Prostate gland (tissue), 2 donors: ENCODE results near the gene STAT5B. TPM values are rescaled to one million over a fixed set of nuclear protein-coding genes. Genes with fewer than 3 reads are reported as not detected.

Experiments used
- DNase-seq: peaks from one replicate; pipeline ENCODE4 v3.0.0-alpha.2; 2019; ENCODE audit warnings: low spot score
- H3K27ac ChIP-seq, 2 donors: fragments of 200-600 bp; sonication (generic); 2 replicates each; pipeline ENCODE4 v1.5.1; 2017 to 2019
- H3K27me3 ChIP-seq: fragments of 200-600 bp; sonication (generic); replicated peaks from 2 replicates; pipeline ENCODE4 v1.5.1; 2019; ENCODE audit not compliant: insufficient read depth
- H3K36me3 ChIP-seq, 2 donors: fragments of 200-600 bp; sonication (generic); 1 replicate in 1 of 2; 2 replicates in 1 of 2; pipeline versions ENCODE4 v1.5.1 to v1.8.1; 2017 to 2019
- H3K4me1 ChIP-seq: fragments of 200-600 bp; sonication (generic); replicated peaks from 2 replicates; pipeline ENCODE4 v1.5.1; 2019
- H3K4me3 ChIP-seq, 2 donors: fragments of 200-600 bp; sonication (generic); 2 replicates each; pipeline ENCODE4 v1.5.1; 2017 to 2019
- H3K9me3 ChIP-seq: fragments of 200-600 bp; sonication (generic); 2 replicates; pipeline ENCODE4 v1.5.1; 2017
- CTCF ChIP-seq, 4 experiments: fragments of 200-600 bp in 2 of 4; fragments of 450-650 bp in 2 of 4; sonication (generic) in 2 of 4; IDR thresholded peaks; 1 replicate in 3 of 4; 2 replicates in 1 of 4; pipeline ENCODE4 v1.5.1; 2016 to 2019; ENCODE audit warnings: antibody characterized with exemption in 4 of 4, mild to moderate bottlenecking in 2 of 4, moderate library complexity in 2 of 4
- POLR2A ChIP-seq: fragments of 450-650 bp; IDR thresholded peaks from one replicate; pipeline ENCODE4 v1.6.1; 2016; ENCODE audit warnings: antibody characterized with exemption, mild to moderate bottlenecking
- POLR2AphosphoS5 ChIP-seq: sonication (generic); formaldehyde crosslinking; IDR thresholded peaks from one replicate; pipeline ENCODE4 v1.6.1; 2017; ENCODE audit warnings: antibody characterized with exemption
- WGBS: methylation state at CpG from one replicate; pipeline ENCODE4 v1.1.5; 2018; 5-methylcytosine and 5-hydroxymethylcytosine counted together
- intact Hi-C: fragments of 100-400 bp; cut with DNase I; formaldehyde crosslinking; loops from one replicate; pipeline ENCODE4 v1.14.2; 2022
- total RNA-seq, 2 donors: library from RNA; depleted of rRNA; stranded (reverse); fragments of >200 nt; gene quantifications; one replicate each; pipeline ENCODE4 v1.1.0, GENCODE V29; 2016

Gene STAT5B
- total RNA-seq, 2 donors from 2014 or later = 58.0 to 83.8 TPM

- H3K4me1 ChIP-seq = no peaks in the 10 kb centered on the region
- intact Hi-C loops = no loop called here
Observed at GRCh38 chr17:42233994-42234393, 42.2 kb downstream of the STAT5B start.

GRCh38 chr17:42233156-42233555 is 43.0 kb downstream of the STAT5B start:
- intact Hi-C loops = no loop called here
- no peak overlapping the region for H3K4me3 ChIP-seq
- no peaks in the 10 kb centered on the region for H3K27me3 ChIP-seq
- WGBS = 92% methylated on average over 5 of the region's 5 CpGs
- H3K36me3 ChIP-seq = no peaks in the 10 kb centered on the region
- no peaks in the 10 kb centered on the region for H3K9me3 ChIP-seq
- DNase-seq = no peak
- no peaks in the 10 kb centered on the region for H3K4me1 ChIP-seq
- H3K27ac ChIP-seq = no peak overlapping the region
- TF ChIP-seq CTCF (IDR thresholded peaks at IDR 0.05) (no peak), POLR2AphosphoS5 (no peak), POLR2A (no peak)

More at GRCh38 chr17:42233994-42234393, 42.2 kb downstream of the STAT5B start:
- no peak for TF ChIP-seq POLR2AphosphoS5
- WGBS = 42% methylated on average over 2 of the region's 2 CpGs
- H3K9me3 ChIP-seq = no peaks in the 10 kb centered on the region
- no peak for DNase-seq
- H3K4me3 ChIP-seq = no peak overlapping the region
- no peaks in the 10 kb centered on the region for H3K27me3 ChIP-seq
- no peak overlapping the region for H3K27ac ChIP-seq
- no peaks in the 10 kb centered on the region for H3K36me3 ChIP-seq

- no peaks in the 10 kb centered on the region for H3K27me3 ChIP-seq
Observed at GRCh38 chr17:42230225-42230624, 46.0 kb downstream of the STAT5B start.

GRCh38 chr17:42227849-42228700 is 48.1 kb downstream of the STAT5B start:
- intact Hi-C loops = no loop called here
- H3K4me1 ChIP-seq = no peaks in the 10 kb centered on the region
- no peak overlapping the region for H3K4me3 ChIP-seq
- WGBS = 69% methylated on average over 11 of the region's 11 CpGs
- no peak for DNase-seq
- TF ChIP-seq POLR2A (no peak), CTCF (IDR thresholded peaks at IDR 0.05) (no peak), POLR2AphosphoS5 (no peak)
- no peaks in the 10 kb centered on the region for H3K27me3 ChIP-seq
- no peaks in the 10 kb centered on the region for H3K9me3 ChIP-seq
- H3K36me3 ChIP-seq = peaks cover 0 to 7% of the 10 kb centered on the region in 2 donors
- H3K27ac ChIP-seq = no peak overlapping the region

More at GRCh38 chr17:42230225-42230624, 46.0 kb downstream of the STAT5B start:
- WGBS = 87% methylated on average over 5 of the region's 5 CpGs
- H3K36me3 ChIP-seq = no peaks in the 10 kb centered on the region
- no peaks in the 10 kb centered on the region for H3K9me3 ChIP-seq
- intact Hi-C loops = no loop called here
- DNase-seq = no peak
- no peak overlapping the region for H3K4me3 ChIP-seq
- no peaks in the 10 kb centered on the region for H3K4me1 ChIP-seq
- TF ChIP-seq POLR2AphosphoS5 (no peak), POLR2A (no peak), CTCF (IDR thresholded peaks at IDR 0.05) (no peak)
- H3K27ac ChIP-seq = no peak overlapping the region

GRCh38 chr17:42225646-42226045 is 50.5 kb downstream of the STAT5B start:
- no peak for TF ChIP-seq POLR2AphosphoS5
- no peaks in the 10 kb centered on the region for H3K4me1 ChIP-seq
- H3K4me3 ChIP-seq = no peak overlapping the region
- no peaks in the 10 kb centered on the region for H3K27me3 ChIP-seq
- H3K9me3 ChIP-seq = no peaks in the 10 kb centered on the region
- 91% methylated on average over 5 of the region's 5 CpGs for WGBS
- intact Hi-C loops = no loop called here
- no peak for DNase-seq
- H3K27ac ChIP-seq = no peak overlapping the region
- peaks cover 0 to 7% of the 10 kb centered on the region in 2 donors for H3K36me3 ChIP-seq

- Histone ChIP-seq H3K4me3 (no peak overlapping the region), H3K9me3 (no peaks in the 10 kb centered on the region), H3K36me3 (peaks cover 0 to 7% of the 10 kb centered on the region in 2 donors), H3K27me3 (no peaks in the 10 kb centered on the region), H3K4me1 (no peaks in the 10 kb centered on the region), H3K27ac (no peak overlapping the region)
- WGBS = 96% methylated on average over 6 of the region's 6 CpGs
- intact Hi-C loops = no loop called here
- DNase-seq = no peak
- no peak for TF ChIP-seq CTCF (IDR thresholded peaks at IDR 0.05)
- TF ChIP-seq POLR2AphosphoS5 = no peak
- TF ChIP-seq POLR2A = no peak
Observed at GRCh38 chr17:42224651-42225050, 51.5 kb downstream of the STAT5B start.
